Left kidney (tissue), 2 donors: Measurements from ENCODE around the gene ANGPTL8. TPM values are rescaled to one million over a fixed set of nuclear protein-coding genes. Genes with fewer than 3 reads are reported as not detected.

ENCODE experiments used
- DNase-seq: peaks from one replicate; pipeline ENCODE4 v3.0.0-alpha.2; 2013
- polyA plus RNA-seq: library from polyadenylated mRNA; unstranded; fragments of 120-200 nt; gene quantifications from one replicate; pipeline ENCODE4 v1.2.1, GENCODE V29; 2013; ENCODE audit not compliant: insufficient read length

ANGPTL8 gene
- polyA plus RNA-seq, 1 donor = 0.62 TPM

DNA sequence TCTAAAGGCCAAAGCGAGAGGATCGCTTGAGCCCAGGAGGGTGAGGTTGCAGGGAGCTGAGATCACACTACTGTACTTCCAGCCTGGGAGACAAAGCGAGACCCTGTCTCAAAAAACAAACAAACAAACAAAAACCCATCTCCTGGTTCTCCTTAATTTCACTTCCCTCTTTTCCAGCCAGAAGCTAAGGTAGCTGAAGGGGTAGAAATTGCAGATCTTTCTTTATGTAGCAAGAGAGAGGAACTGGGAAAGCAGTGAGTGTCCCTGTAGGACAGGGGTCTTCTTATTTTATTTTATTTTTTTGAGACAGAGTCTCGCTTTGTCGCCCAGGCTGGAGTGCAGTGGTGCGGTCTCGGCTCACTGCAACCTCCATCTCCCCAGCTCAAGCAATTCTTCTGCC is 52.0 kb downstream of the ANGPTL8 start:
- DNase-seq = no peak

Other genes starting within 250 kb of the ANGPTL8 start
- 17.6 TPM for gene LDLR, start 150.2 kb upstream of the ANGPTL8 start, polyA plus RNA-seq
- 25.5 TPM for gene SPC24, start 83.8 kb upstream of the ANGPTL8 start, polyA plus RNA-seq
- 117 TPM for gene KANK2, start 42.1 kb upstream of the ANGPTL8 start, polyA plus RNA-seq
- 49.3 TPM for gene DOCK6, start 22.9 kb downstream of the ANGPTL8 start, polyA plus RNA-seq
- gene TSPAN16, start 56.5 kb downstream of the ANGPTL8 start, polyA plus RNA-seq = not detected
- 15.2 TPM for gene RAB3D, start 100.0 kb downstream of the ANGPTL8 start, polyA plus RNA-seq
- 121 TPM for gene TMEM205, start 106.6 kb downstream of the ANGPTL8 start, polyA plus RNA-seq
- 30.3 TPM for gene CCDC159, start 106.9 kb downstream of the ANGPTL8 start, polyA plus RNA-seq
- gene PLPPR2, start 115.8 kb downstream of the ANGPTL8 start, polyA plus RNA-seq = 10.5 TPM
- 2.7 TPM for gene SWSAP1, start 135.0 kb downstream of the ANGPTL8 start, polyA plus RNA-seq
- 21.3 TPM for gene EPOR, start 144.7 kb downstream of the ANGPTL8 start, polyA plus RNA-seq
- 99.4 TPM for gene RGL3, start 179.7 kb downstream of the ANGPTL8 start, polyA plus RNA-seq
- gene ODAD3, start 195.5 kb downstream of the ANGPTL8 start, polyA plus RNA-seq = 1.4 TPM
- 321 TPM for gene PRKCSH, start 196.0 kb downstream of the ANGPTL8 start, polyA plus RNA-seq
- gene ELAVL3, start 241.4 kb downstream of the ANGPTL8 start, polyA plus RNA-seq = 0.05 TPM